CD14-positive monocyte (primary cell): ENCODE measurements around the gene DLG4. TPM values are rescaled to one million over a fixed set of nuclear protein-coding genes. Genes with fewer than 3 reads are reported as not detected.

Experiments
- DNase-seq, 3 donors: peaks; one replicate each; pipeline ENCODE4 v3.0.0-alpha.2; 2011 to 2022
- H2AFZ ChIP-seq: 2 replicates; pipeline ENCODE4 v1.6.0; 2012; ENCODE audit warnings: mild to moderate bottlenecking, low read depth, low read length, inconsistent platforms; ENCODE audit not compliant: insufficient read depth, poor library complexity, severe bottlenecking
- H3K27ac ChIP-seq, 2 donors: 1 replicate in 1 of 2; 2 replicates in 1 of 2; pipeline ENCODE4 v1.5.1; 2012 to 2013; ENCODE audit warnings: low read length in 2 of 2, control low read depth in 1 of 2, inconsistent platforms in 1 of 2, low read depth in 1 of 2, mild to moderate bottlenecking in 1 of 2
- H3K27me3 ChIP-seq, 2 donors: one replicate each; pipeline versions ENCODE4 v1.6.0 to v1.6.1; 2011 to 2013; ENCODE audit warnings: low read length in 2 of 2; ENCODE audit not compliant: control insufficient read depth in 2 of 2, insufficient read depth in 2 of 2
- H3K36me3 ChIP-seq, 2 donors: replicated peaks in 1 of 2; 1 replicate in 1 of 2; 2 replicates in 1 of 2; pipeline versions ENCODE4 v1.5.1 to v1.6.1; 2012 to 2013; ENCODE audit warnings: low read length in 2 of 2, control low read depth in 1 of 2, inconsistent platforms in 1 of 2, mild to moderate bottlenecking in 1 of 2; ENCODE audit not compliant: insufficient read depth in 2 of 2, control insufficient read depth in 1 of 2
- H3K4me1 ChIP-seq, 2 donors: 1 replicate in 1 of 2; 2 replicates in 1 of 2; pipeline versions ENCODE4 v1.5.1 to v1.6.1; 2012 to 2013; ENCODE audit warnings: low read length in 2 of 2, control low read depth in 1 of 2, inconsistent platforms in 1 of 2, mild to moderate bottlenecking in 1 of 2, moderate library complexity in 1 of 2; ENCODE audit not compliant: insufficient read depth in 2 of 2, control insufficient read depth in 1 of 2
- H3K4me2 ChIP-seq: replicated peaks from 2 replicates; pipeline ENCODE3; 2012; ENCODE audit warnings: low read length, moderate library complexity, mild to moderate bottlenecking; ENCODE audit not compliant: poor library complexity, severe bottlenecking; ENCODE audit errors: extremely low read depth
- H3K4me3 ChIP-seq, 3 experiments: fragments of 200-600 bp in 1 of 3; sonication (generic) in 1 of 3; replicated peaks in 1 of 3; 1 replicate in 2 of 3; 2 replicates in 1 of 3; pipeline ENCODE4 v1.5.1; 2011 to 2013; ENCODE audit warnings: low read length in 3 of 3, mild to moderate bottlenecking in 3 of 3, control low read depth in 2 of 3, low read depth in 2 of 3, inconsistent platforms in 1 of 3, moderate library complexity in 1 of 3
- H3K79me2 ChIP-seq: 2 replicates; pipeline ENCODE4 v1.6.0; 2012; ENCODE audit warnings: mild to moderate bottlenecking, control low read depth, inconsistent platforms, low read length, moderate library complexity; ENCODE audit not compliant: insufficient read depth
- H3K9ac ChIP-seq: 2 replicates; pipeline ENCODE4 v1.6.0; 2017; ENCODE audit warnings: low read length, mild to moderate bottlenecking; ENCODE audit not compliant: insufficient read depth, poor library complexity, severe bottlenecking
- H3K9me3 ChIP-seq, 2 donors: replicated peaks in 1 of 2; 1 replicate in 1 of 2; 2 replicates in 1 of 2; pipeline versions ENCODE4 v1.5.1 to v1.6.1; 2012 to 2013; ENCODE audit warnings: low read length in 2 of 2, control low read depth in 1 of 2; ENCODE audit not compliant: control insufficient read depth in 1 of 2, insufficient read depth in 1 of 2
- H4K20me1 ChIP-seq: 2 replicates; pipeline ENCODE4 v1.6.0; 2012; ENCODE audit warnings: mild to moderate bottlenecking, low read length, control low read depth, moderate library complexity; ENCODE audit not compliant: insufficient read depth
- H3K27ac Mint-ChIP-seq, 7 donors: one replicate each; pipeline ENCODE4 v1.8.0; 2020; ENCODE audit warnings: mild to moderate bottlenecking in 7 of 7, mixed read lengths in 7 of 7, moderate library complexity in 6 of 7, inconsistent platforms in 2 of 7
- H3K27me3 Mint-ChIP-seq, 3 donors: one replicate each; pipeline ENCODE4 v1.8.0; 2021 to 2022; ENCODE audit warnings: low read depth in 3 of 3, mild to moderate bottlenecking in 3 of 3, mixed read lengths in 3 of 3, moderate library complexity in 3 of 3, inconsistent platforms in 1 of 3
- H3K36me3 Mint-ChIP-seq, 2 donors: one replicate each; pipeline ENCODE4 v1.8.0; 2020; ENCODE audit warnings: mixed read lengths in 2 of 2, inconsistent platforms in 1 of 2, mild to moderate bottlenecking in 1 of 2
- H3K4me1 Mint-ChIP-seq: one replicate; pipeline ENCODE4 v1.8.0; 2020; ENCODE audit warnings: mild to moderate bottlenecking, mixed read lengths
- H3K4me3 Mint-ChIP-seq, 2 donors: one replicate each; pipeline ENCODE4 v1.8.0; 2020; ENCODE audit warnings: mild to moderate bottlenecking in 2 of 2, mixed read lengths in 2 of 2, moderate library complexity in 1 of 2
- H3K9me3 Mint-ChIP-seq, 7 donors: one replicate each; pipeline ENCODE4 v1.8.0; 2020 to 2022; ENCODE audit warnings: mixed read lengths in 7 of 7, mild to moderate bottlenecking in 6 of 7, moderate library complexity in 6 of 7, inconsistent platforms in 2 of 7
- CTCF ChIP-seq: fragments of 200-600 bp; IDR thresholded peaks from one replicate; pipeline ENCODE4 v1.8.0; 2022; ENCODE audit warnings: antibody characterized with exemption, mild to moderate bottlenecking
- WGBS: methylation state at CpG from one replicate; pipeline ENCODE4 v1.1.5; 2013; ENCODE audit warnings: missing lambda C conversion rate; ENCODE audit not compliant: insufficient coverage; 5-methylcytosine and 5-hydroxymethylcytosine counted together
- intact Hi-C, 2 donors: fragments of 100-400 bp; cut with micrococcal nuclease; formaldehyde crosslinking; loops; one replicate each; pipeline versions ENCODE4 v1.15.0 to v1.15.1; 2023
- polyA plus RNA-seq, 3 donors: library from polyadenylated mRNA; depleted of rRNA in 1 of 3; unstranded in 2 of 3; stranded (reverse) in 1 of 3; fragments of 300-500 nt in 2 of 3; fragments of >200 nt in 1 of 3; fragmentation: Illumina TruSeq in 2 of 3; gene quantifications; 1 replicate in 2 of 3; 2 replicates in 1 of 3; pipeline ENCODE4 v1.2.3, GENCODE V29; 2012 to 2021

The DLG4 gene
- polyA plus RNA-seq, 3 donors, result 0.37 to 42.6 (median 0.39) TPM

- H4K20me1 ChIP-seq, result peaks cover 47% of the 10 kb centered on the region
- H3K27ac ChIP-seq, result peak overlapping the region; percentile 89 to 100
- intact Hi-C loops, result loop anchor here in 1 of 2 donors (5.0 kb wide), 1 partner anchor 33 kb away; no protein-coding TSS in a partner anchor
- DNase-seq, result peak; percentile 74 to 87 (median 85)
- H3K36me3 ChIP-seq, result peaks cover 25 to 36% of the 10 kb centered on the region in 2 donors
- Mint-ChIP-seq H3K27ac (peak overlapping the region; percentile 94 to 100 (median 97)), H3K4me1 (peaks cover 69% of the 10 kb centered on the region), H3K36me3 (peaks cover 33 to 44% of the 10 kb centered on the region in 2 donors), H3K9me3 (peaks cover 0 to 3% (median 0%) of the 10 kb centered on the region in 7 donors), H3K4me3 (peak overlapping the region; percentile 73 to 94), H3K27me3 (peaks cover 0 to 1% (median 0%) of the 10 kb centered on the region in 3 donors)
- peaks cover 61 to 73% of the 10 kb centered on the region in 2 donors for H3K4me1 ChIP-seq
- no peaks in the 10 kb centered on the region for H3K9me3 ChIP-seq
- H3K9ac ChIP-seq, result peak overlapping the region; percentile 72
- H3K27me3 ChIP-seq, result no peaks in the 10 kb centered on the region
- WGBS, result 6% methylated on average over 4 of the region's 7 CpGs
- peak overlapping the region; percentile 81 for H3K4me2 ChIP-seq
- no peak for TF ChIP-seq CTCF
- peak overlapping the region; percentile 73 to 82 (median 75) for H3K4me3 ChIP-seq
- peaks cover 67% of the 10 kb centered on the region for H3K79me2 ChIP-seq
- H2AFZ ChIP-seq, result peak overlapping the region; percentile 44
Observed at GRCh38 chr17:7138800-7139381, 80.7 kb downstream of the DLG4 start.

- Histone ChIP-seq H3K27ac (peak overlapping the region; percentile 89 to 100), H2AFZ (peak overlapping the region; percentile 60), H4K20me1 (peaks cover 34% of the 10 kb centered on the region), H3K9ac (peak overlapping the region; percentile 72), H3K9me3 (no peaks in the 10 kb centered on the region), H3K4me2 (peak overlapping the region; percentile 81), H3K4me3 (peak overlapping the region; percentile 73 to 82 (median 75)), H3K79me2 (peaks cover 55% of the 10 kb centered on the region), H3K27me3 (no peaks in the 10 kb centered on the region), H3K4me1 (peaks cover 75 to 87% of the 10 kb centered on the region in 2 donors), H3K36me3 (peaks cover 23 to 24% of the 10 kb centered on the region in 2 donors)
- peaks cover 28 to 31% of the 10 kb centered on the region in 2 donors for H3K36me3 Mint-ChIP-seq
- H3K4me1 Mint-ChIP-seq, result peaks cover 80% of the 10 kb centered on the region
- H3K9me3 Mint-ChIP-seq, result peaks cover 0 to 3% (median 0%) of the 10 kb centered on the region in 7 donors
- intact Hi-C loops, result loop anchor here (2.0 to 5.0 kb wide), 2 partner anchors 35 to 37 kb away; no protein-coding TSS in a partner anchor
- H3K27ac Mint-ChIP-seq, result peak overlapping the region; percentile 96 to 100 (median 97)
- TF ChIP-seq CTCF, result no peak
- DNase-seq, result peak in 2 of 3 donors; percentile 63 to 67
- peaks cover 0 to 3% (median 1%) of the 10 kb centered on the region in 3 donors for H3K27me3 Mint-ChIP-seq
- H3K4me3 Mint-ChIP-seq, result peak overlapping the region; percentile 82 to 94
- WGBS, result 16% methylated on average over 11 of the region's 13 CpGs
Observed at GRCh38 chr17:7137171-7137943, 82.3 kb downstream of the DLG4 start.
